Muscle layer of colon (tissue), 2 donors: Measurements from ENCODE around the gene MRPL52.

Experiments
- H3K27ac ChIP-seq: one replicate; pipeline ENCODE4 v1.7.0; 2013; ENCODE audit warnings: low read depth, mild to moderate bottlenecking, low read length, moderate library complexity
- H3K27me3 ChIP-seq, 2 donors: one replicate each; pipeline ENCODE4 v1.7.0; 2013; ENCODE audit warnings: low read length in 2 of 2, mild to moderate bottlenecking in 2 of 2; ENCODE audit not compliant: insufficient read depth in 2 of 2, control insufficient read depth in 1 of 2
- H3K36me3 ChIP-seq: one replicate; pipeline ENCODE4 v1.7.0; 2013; ENCODE audit warnings: mild to moderate bottlenecking, low read length; ENCODE audit not compliant: insufficient read depth
- H3K4me1 ChIP-seq: one replicate; pipeline ENCODE4 v1.7.0; 2013; ENCODE audit warnings: mild to moderate bottlenecking, low read length; ENCODE audit not compliant: insufficient read depth
- H3K4me3 ChIP-seq, 2 donors: one replicate each; pipeline ENCODE4 v1.7.0; 2013; ENCODE audit warnings: low read length in 2 of 2, low read depth in 1 of 2, mild to moderate bottlenecking in 1 of 2, moderate library complexity in 1 of 2
- H3K9ac ChIP-seq: one replicate; pipeline ENCODE4 v1.7.0; 2013; ENCODE audit warnings: low read length
- H3K9me3 ChIP-seq: one replicate; pipeline ENCODE4 v1.7.0; 2013; ENCODE audit warnings: mild to moderate bottlenecking, low read length
- donor health status: abdominal sarcoma.
- donor health status: Adenocarcinoma of cecum.

The MRPL52 gene

GRCh38 chr14:22882529-22883172 lies 53.0 kb downstream of the MRPL52 start:
- peaks cover 16% of the 10 kb centered on the region for H3K36me3 ChIP-seq
- H3K27ac ChIP-seq: no peak overlapping the region
- H3K4me3 ChIP-seq: no peak overlapping the region
- no peak overlapping the region for H3K9ac ChIP-seq
- peaks cover 17% of the 10 kb centered on the region for H3K4me1 ChIP-seq
- no peaks in the 10 kb centered on the region for H3K9me3 ChIP-seq
- H3K27me3 ChIP-seq: no peaks in the 10 kb centered on the region

GRCh38 chr14:22883173-22883976 lies 53.7 kb downstream of the MRPL52 start, which contains the start of gene REM2:
Gene REM2 (plus strand): TSS chr14:22883222. CDS start chr14:22883288, 66 bp downstream.
- Histone ChIP-seq H3K27me3 (no peaks in the 10 kb centered on the region), H3K36me3 (peaks cover 9% of the 10 kb centered on the region), H3K4me1 (peaks cover 22% of the 10 kb centered on the region), H3K4me3 (no peak within 1 kb of the TSS), H3K9ac (no peak within 1 kb of the TSS), H3K27ac (no peak within 1 kb of the TSS), H3K9me3 (no peaks in the 10 kb centered on the region)

GRCh38 chr14:22884076-22884737 lies 54.5 kb downstream of the MRPL52 start:
- Histone ChIP-seq H3K4me1 (peaks cover 22% of the 10 kb centered on the region), H3K9me3 (no peaks in the 10 kb centered on the region), H3K9ac (no peak overlapping the region), H3K4me3 (no peak overlapping the region), H3K36me3 (peaks cover under 1% of the 10 kb centered on the region), H3K27me3 (no peaks in the 10 kb centered on the region), H3K27ac (no peak overlapping the region)
